IPS-18a (cell line): ENCODE results near the gene ZNF236.

ENCODE experiments used
- H3K27ac ChIP-seq: one replicate; pipeline ENCODE4 v1.5.1; 2013; ENCODE audit warnings: low read length
- H3K27me3 ChIP-seq: one replicate; pipeline ENCODE4 v1.6.1; 2013; ENCODE audit warnings: mild to moderate bottlenecking, low read length; ENCODE audit not compliant: control insufficient read depth, insufficient read depth
- H3K36me3 ChIP-seq: one replicate; pipeline ENCODE4 v1.6.1; 2013; ENCODE audit warnings: low read depth, low read length; ENCODE audit not compliant: control insufficient read depth
- H3K4me1 ChIP-seq: one replicate; pipeline ENCODE4 v1.6.1; 2013; ENCODE audit warnings: low read depth, low read length; ENCODE audit not compliant: control insufficient read depth
- H3K4me3 ChIP-seq: one replicate; pipeline ENCODE4 v1.5.1; 2013; ENCODE audit warnings: low read length
- H3K9ac ChIP-seq: one replicate; pipeline ENCODE4 v1.6.1; 2013; ENCODE audit warnings: mild to moderate bottlenecking, low read length, moderate library complexity
- H3K9me3 ChIP-seq: one replicate; pipeline ENCODE4 v1.6.1; 2013; ENCODE audit warnings: low read depth, low read length; ENCODE audit not compliant: control insufficient read depth

The ZNF236 gene

GRCh38 chr18:76895498-76895897 lies 73.1 kb downstream of the ZNF236 start:
- no peaks in the 10 kb centered on the region for H3K9me3 ChIP-seq
- H3K27ac ChIP-seq, result no peak overlapping the region
- no peak overlapping the region for H3K9ac ChIP-seq
- no peaks in the 10 kb centered on the region for H3K4me1 ChIP-seq
- no peaks in the 10 kb centered on the region for H3K27me3 ChIP-seq
- peaks cover 33% of the 10 kb centered on the region for H3K36me3 ChIP-seq
- no peak overlapping the region for H3K4me3 ChIP-seq

GRCh38 chr18:76896677-76897076 lies 74.3 kb downstream of the ZNF236 start:
- Histone ChIP-seq H3K9ac (no peak overlapping the region), H3K9me3 (no peaks in the 10 kb centered on the region), H3K27me3 (no peaks in the 10 kb centered on the region), H3K36me3 (peaks cover 33% of the 10 kb centered on the region), H3K4me3 (no peak overlapping the region), H3K4me1 (no peaks in the 10 kb centered on the region), H3K27ac (no peak overlapping the region)

DNA sequence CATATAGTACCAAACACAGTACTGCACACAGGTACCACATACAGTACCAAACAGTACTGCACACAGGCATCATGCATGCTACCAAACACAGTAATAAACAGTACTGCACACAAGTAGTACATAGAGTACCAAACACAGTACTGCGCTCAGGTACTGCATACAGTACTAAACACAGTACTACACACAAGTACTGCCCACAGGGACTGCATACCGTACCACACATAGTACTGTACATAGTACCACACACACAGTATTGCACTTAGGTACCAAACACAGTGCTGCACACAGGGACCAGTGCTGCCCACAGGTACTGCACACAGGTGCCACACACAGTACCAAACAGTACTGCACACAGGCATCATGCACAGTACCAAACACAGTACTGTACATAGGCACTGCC lies 74.9 kb downstream of the ZNF236 start:
- Histone ChIP-seq H3K9me3 (no peaks in the 10 kb centered on the region), H3K27me3 (no peaks in the 10 kb centered on the region), H3K36me3 (peaks cover 33% of the 10 kb centered on the region), H3K4me1 (no peaks in the 10 kb centered on the region), H3K9ac (no peak overlapping the region), H3K4me3 (no peak overlapping the region), H3K27ac (no peak overlapping the region)

DNA sequence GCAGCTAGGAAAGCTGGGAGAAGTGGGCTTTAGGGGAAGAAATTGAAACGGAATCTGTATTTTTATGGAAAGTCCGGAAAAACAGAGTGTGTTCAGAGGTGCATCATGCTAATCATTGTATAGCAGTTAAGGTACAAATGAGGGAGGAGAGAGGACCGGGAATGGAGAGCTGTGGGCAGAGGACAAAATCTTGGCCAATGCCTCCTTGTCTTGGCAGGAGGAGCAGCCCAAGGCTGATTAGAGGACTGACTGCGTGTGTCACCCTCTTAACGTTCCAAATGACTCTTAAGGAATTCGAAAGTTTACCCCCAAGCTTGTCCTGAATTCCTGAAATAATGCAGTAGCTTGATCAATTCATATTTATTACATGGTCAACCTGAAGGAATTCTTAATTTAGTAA lies 81.0 kb downstream of the ZNF236 start:
- Histone ChIP-seq H3K36me3 (peaks cover 7% of the 10 kb centered on the region), H3K27me3 (no peaks in the 10 kb centered on the region), H3K4me1 (no peaks in the 10 kb centered on the region)

GRCh38 chr18:76905821-76906220 lies 83.5 kb downstream of the ZNF236 start:
- Histone ChIP-seq H3K4me3 (no peak overlapping the region), H3K4me1 (no peaks in the 10 kb centered on the region), H3K27ac (no peak overlapping the region), H3K9me3 (no peaks in the 10 kb centered on the region), H3K9ac (no peak overlapping the region), H3K27me3 (no peaks in the 10 kb centered on the region), H3K36me3 (peaks cover 13% of the 10 kb centered on the region)

More for the DNA sequence above, 81.0 kb downstream of the ZNF236 start:
- H3K9ac ChIP-seq, result no peak overlapping the region
- no peak overlapping the region for H3K4me3 ChIP-seq
- H3K9me3 ChIP-seq, result no peaks in the 10 kb centered on the region
- H3K27ac ChIP-seq, result no peak overlapping the region

- Histone ChIP-seq H3K4me3 (no peak overlapping the region), H3K36me3 (peaks cover 32% of the 10 kb centered on the region), H3K4me1 (no peaks in the 10 kb centered on the region), H3K27me3 (no peaks in the 10 kb centered on the region), H3K9ac (no peak overlapping the region), H3K27ac (no peak overlapping the region), H3K9me3 (no peaks in the 10 kb centered on the region)
Measured at GRCh38 chr18:76908277-76908676, 85.9 kb downstream of the ZNF236 start.

DNA sequence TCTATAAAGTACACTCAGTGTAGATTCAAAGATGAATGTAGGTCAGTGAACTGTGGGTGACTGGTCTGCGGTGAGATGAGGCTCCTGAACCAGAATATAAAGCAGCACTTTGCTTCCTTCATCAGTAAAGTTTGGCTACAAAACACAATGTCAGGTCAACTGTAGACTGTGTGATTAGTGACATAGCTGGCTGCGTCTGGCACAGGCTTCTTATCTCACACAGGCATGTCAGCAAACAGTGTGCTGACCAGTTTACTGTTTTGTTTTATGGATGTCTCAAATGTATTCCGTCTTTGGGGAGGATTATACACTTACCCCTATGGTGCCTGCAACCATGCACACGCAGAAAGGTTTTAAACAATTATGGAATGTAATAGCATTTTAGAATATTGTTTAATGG lies 87.1 kb downstream of the ZNF236 start:
- Histone ChIP-seq H3K9ac (no peak overlapping the region), H3K4me1 (no peaks in the 10 kb centered on the region), H3K27me3 (no peaks in the 10 kb centered on the region), H3K27ac (no peak overlapping the region), H3K36me3 (peaks cover 36% of the 10 kb centered on the region), H3K4me3 (no peak overlapping the region), H3K9me3 (no peaks in the 10 kb centered on the region)

DNA sequence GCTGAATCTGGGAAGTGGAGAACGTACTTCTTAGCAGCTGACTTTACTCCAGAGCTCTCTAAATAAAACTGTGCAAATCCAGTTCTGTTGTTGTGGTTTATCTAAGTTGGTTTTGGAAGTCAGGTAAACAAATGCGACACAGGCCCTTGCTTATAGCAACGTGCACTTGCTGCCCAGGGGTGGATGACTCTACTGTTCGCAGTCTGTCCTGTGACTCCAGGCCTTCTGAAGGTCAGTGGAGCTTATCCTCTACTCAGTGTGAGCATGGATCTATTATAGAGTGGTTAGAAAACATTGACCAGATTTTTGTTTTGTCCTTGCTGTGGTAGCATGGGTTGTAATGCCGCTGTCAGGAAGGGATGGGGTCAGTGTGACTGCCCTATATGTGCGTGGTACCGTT lies 89.1 kb downstream of the ZNF236 start:
- H3K9me3 ChIP-seq, result no peaks in the 10 kb centered on the region
- no peak overlapping the region for H3K4me3 ChIP-seq
- no peaks in the 10 kb centered on the region for H3K4me1 ChIP-seq
- no peaks in the 10 kb centered on the region for H3K27me3 ChIP-seq
- H3K9ac ChIP-seq, result no peak overlapping the region
- no peak overlapping the region for H3K27ac ChIP-seq
- peaks cover 43% of the 10 kb centered on the region for H3K36me3 ChIP-seq

- H3K9me3 ChIP-seq, result no peaks in the 10 kb centered on the region
- H3K4me1 ChIP-seq, result no peaks in the 10 kb centered on the region
- H3K27ac ChIP-seq, result no peak overlapping the region
- no peak overlapping the region for H3K9ac ChIP-seq
- H3K36me3 ChIP-seq, result peaks cover 50% of the 10 kb centered on the region
- no peaks in the 10 kb centered on the region for H3K27me3 ChIP-seq
- no peak overlapping the region for H3K4me3 ChIP-seq
Measured at GRCh38 chr18:76913583-76913982, 91.2 kb downstream of the ZNF236 start.

DNA sequence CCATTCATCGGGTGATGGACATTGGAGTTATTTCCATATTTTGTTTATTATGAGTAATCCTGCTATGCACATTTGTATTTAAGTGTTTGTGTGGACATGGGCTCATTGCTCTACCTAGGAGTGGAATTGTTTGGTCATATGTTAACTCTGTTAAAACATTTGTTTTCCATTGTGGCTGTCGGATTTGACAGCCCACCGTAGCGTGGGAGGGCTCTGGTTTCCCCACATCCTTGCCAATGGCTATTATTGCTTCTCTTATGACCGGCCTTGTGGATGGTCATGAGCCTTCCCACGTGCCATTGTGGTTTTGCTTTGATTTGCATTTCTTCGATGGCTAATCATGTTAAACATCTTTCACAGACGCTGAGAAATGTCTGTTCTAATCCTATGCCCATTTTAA lies 92.0 kb downstream of the ZNF236 start:
- Histone ChIP-seq H3K4me3 (no peak overlapping the region), H3K9me3 (no peaks in the 10 kb centered on the region), H3K27me3 (no peaks in the 10 kb centered on the region), H3K4me1 (no peaks in the 10 kb centered on the region), H3K27ac (no peak overlapping the region), H3K9ac (no peak overlapping the region), H3K36me3 (peaks cover 51% of the 10 kb centered on the region)

GRCh38 chr18:76914796-76915195 lies 92.4 kb downstream of the ZNF236 start:
- Histone ChIP-seq H3K27me3 (no peaks in the 10 kb centered on the region), H3K4me3 (no peak overlapping the region), H3K9me3 (no peaks in the 10 kb centered on the region), H3K4me1 (no peaks in the 10 kb centered on the region), H3K36me3 (peaks cover 53% of the 10 kb centered on the region), H3K9ac (no peak overlapping the region), H3K27ac (no peak overlapping the region)

DNA sequence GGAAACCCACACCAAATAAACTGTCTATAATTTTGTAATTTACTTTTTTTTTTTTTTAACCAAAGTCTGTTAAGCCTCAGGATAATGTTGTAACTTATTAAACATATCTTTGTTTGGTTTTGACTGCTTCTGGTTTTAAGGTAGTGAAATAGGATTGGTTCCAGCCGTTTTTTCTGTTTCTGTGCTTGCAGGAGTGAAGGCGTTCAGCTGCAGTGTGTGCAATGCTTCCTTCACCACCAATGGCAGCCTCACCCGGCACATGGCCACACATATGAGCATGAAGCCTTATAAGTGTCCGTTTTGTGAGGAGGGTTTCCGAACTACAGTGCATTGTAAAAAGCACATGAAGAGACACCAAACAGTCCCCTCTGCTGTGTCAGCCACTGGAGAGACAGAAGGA lies 93.1 kb downstream of the ZNF236 start:
- Histone ChIP-seq H3K4me1 (no peaks in the 10 kb centered on the region), H3K9me3 (no peaks in the 10 kb centered on the region), H3K36me3 (peaks cover 47% of the 10 kb centered on the region), H3K9ac (no peak overlapping the region), H3K27me3 (no peaks in the 10 kb centered on the region), H3K4me3 (no peak overlapping the region), H3K27ac (no peak overlapping the region)
